Calu3 (cell line): ENCODE measurements around the gene ZNF285. TPM values are rescaled to one million over a fixed set of nuclear protein-coding genes. Genes with fewer than 3 reads are reported as not detected.
"Not testable (repeated sequence)": the region's sequence is repeated elsewhere in the genome, so short reads cannot be mapped to it uniquely, and the experiment has no call there.

Experiments
- BruUV-seq: library from RNA; stranded (reverse); fragments of 400-500 nt; replicated peaks from 2 replicates; lab custom pipeline; 2021; lab: Mats Ljungman, UMichigan
- CTCF ChIA-PET: fragments of 300-600 bp; sonication (Branson Sonifier 250); formaldehyde crosslinking; loops from one replicate; lab custom pipeline; 2022; ENCODE audit warnings: antibody characterized with exemption; lab: Charles Lee
- DNase-seq: peaks from one replicate; pipeline ENCODE4 v3.0.0; 2022
- H3K27ac Mint-ChIP-seq: one replicate; pipeline ENCODE4 v1.8.0; 2022; ENCODE audit warnings: mixed read lengths; ENCODE audit not compliant: unreplicated experiment
- H3K27me3 Mint-ChIP-seq: one replicate; pipeline ENCODE4 v1.8.0; 2022; ENCODE audit warnings: mixed read lengths; ENCODE audit not compliant: unreplicated experiment
- H3K36me3 Mint-ChIP-seq: one replicate; pipeline ENCODE4 v1.8.0; 2022; ENCODE audit warnings: mild to moderate bottlenecking, moderate library complexity, mixed read lengths; ENCODE audit not compliant: insufficient read depth, unreplicated experiment
- H3K4me1 Mint-ChIP-seq: one replicate; pipeline ENCODE4 v1.8.0; 2022; ENCODE audit warnings: mild to moderate bottlenecking, low read depth, mixed read lengths; ENCODE audit not compliant: unreplicated experiment
- H3K4me3 Mint-ChIP-seq: one replicate; pipeline ENCODE4 v1.8.0; 2022; ENCODE audit warnings: mild to moderate bottlenecking, low read depth, moderate library complexity, mixed read lengths; ENCODE audit not compliant: unreplicated experiment
- H3K9me3 Mint-ChIP-seq: one replicate; pipeline ENCODE4 v1.8.0; 2022; ENCODE audit warnings: low read depth, mixed read lengths; ENCODE audit not compliant: unreplicated experiment
- intact Hi-C: fragments of 100-400 bp; cut with micrococcal nuclease; formaldehyde crosslinking; loops from one replicate; pipeline ENCODE4 v1.10.0; 2022; ENCODE audit not compliant: unreplicated experiment
- total RNA-seq: library from RNA; stranded (reverse); gene quantifications from 2 replicates; pipeline ENCODE4 v1.2.3, GENCODE V29; 2022
- TF ChIP-seq, protein P1 (sequence below): fragments of 200-600 bp; IDR thresholded peaks from one replicate; pipeline ENCODE4 v1.8.0; 2022; ENCODE audit warnings: antibody characterized with exemption; ENCODE audit not compliant: unreplicated experiment

Gene ZNF285
- total RNA-seq, 1 experiment from 2014 or later = 5.8 TPM

DNA sequence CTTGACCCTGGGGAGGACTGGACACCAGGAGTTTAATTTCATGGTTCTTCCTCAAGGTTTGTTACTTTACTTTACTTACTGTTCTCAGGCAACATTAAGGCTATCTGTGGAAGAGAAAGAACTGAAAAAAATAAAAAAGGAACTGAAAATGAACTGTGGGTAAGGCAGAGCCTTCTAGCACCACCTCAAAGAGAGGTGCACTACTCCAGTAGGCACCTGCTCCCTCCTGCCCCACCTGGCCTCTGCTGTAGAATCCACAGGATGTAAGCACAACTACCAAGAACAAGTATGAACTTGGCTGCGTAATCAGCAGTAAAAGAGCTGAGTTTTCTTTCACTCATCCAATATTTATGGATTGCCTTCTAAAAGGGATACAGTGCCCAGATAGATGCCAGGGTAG is 57.2 kb downstream of the ZNF285 start:
- BruUV-seq = no TSS peak
- DNase-seq = no peak
- H3K4me1 Mint-ChIP-seq = no peaks in the 10 kb centered on the region
- H3K27ac Mint-ChIP-seq = no peak overlapping the region
- H3K4me3 Mint-ChIP-seq = no peak overlapping the region
- CTCF ChIA-PET = no interaction called here
- no peaks in the 10 kb centered on the region for H3K36me3 Mint-ChIP-seq
- H3K9me3 Mint-ChIP-seq = peaks cover 17% of the 10 kb centered on the region
- no peaks in the 10 kb centered on the region for H3K27me3 Mint-ChIP-seq
- intact Hi-C loops = no loop called here
- TF ChIP-seq, protein P1, sequence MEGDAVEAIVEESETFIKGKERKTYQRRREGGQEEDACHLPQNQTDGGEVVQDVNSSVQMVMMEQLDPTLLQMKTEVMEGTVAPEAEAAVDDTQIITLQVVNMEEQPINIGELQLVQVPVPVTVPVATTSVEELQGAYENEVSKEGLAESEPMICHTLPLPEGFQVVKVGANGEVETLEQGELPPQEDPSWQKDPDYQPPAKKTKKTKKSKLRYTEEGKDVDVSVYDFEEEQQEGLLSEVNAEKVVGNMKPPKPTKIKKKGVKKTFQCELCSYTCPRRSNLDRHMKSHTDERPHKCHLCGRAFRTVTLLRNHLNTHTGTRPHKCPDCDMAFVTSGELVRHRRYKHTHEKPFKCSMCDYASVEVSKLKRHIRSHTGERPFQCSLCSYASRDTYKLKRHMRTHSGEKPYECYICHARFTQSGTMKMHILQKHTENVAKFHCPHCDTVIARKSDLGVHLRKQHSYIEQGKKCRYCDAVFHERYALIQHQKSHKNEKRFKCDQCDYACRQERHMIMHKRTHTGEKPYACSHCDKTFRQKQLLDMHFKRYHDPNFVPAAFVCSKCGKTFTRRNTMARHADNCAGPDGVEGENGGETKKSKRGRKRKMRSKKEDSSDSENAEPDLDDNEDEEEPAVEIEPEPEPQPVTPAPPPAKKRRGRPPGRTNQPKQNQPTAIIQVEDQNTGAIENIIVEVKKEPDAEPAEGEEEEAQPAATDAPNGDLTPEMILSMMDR = no peak

DNA sequence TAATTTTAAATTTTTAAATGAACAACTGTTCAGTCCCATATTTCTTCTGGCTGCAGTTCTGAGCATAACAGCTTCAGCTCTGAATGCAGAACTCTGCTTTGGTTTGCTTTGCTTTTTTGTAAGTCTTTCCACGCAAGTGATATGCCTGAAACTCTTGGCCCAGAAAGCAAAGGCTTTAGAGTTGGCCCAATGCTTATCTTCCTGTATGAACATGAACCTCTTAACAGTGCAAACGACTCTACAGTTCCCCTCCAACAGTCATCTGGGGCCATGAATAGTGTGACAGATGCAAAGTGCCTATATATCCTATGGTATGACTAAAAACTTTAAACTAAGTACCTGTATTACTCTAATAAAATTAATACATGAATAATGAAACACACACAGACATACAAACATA is 59.6 kb downstream of the ZNF285 start:
- no peak overlapping the region for H3K27ac Mint-ChIP-seq
- TF ChIP-seq, protein P1 = no peak
- CTCF ChIA-PET = interaction anchor here (0.7 kb wide), 1 partner anchor 11 kb away, joined by 6 read pairs; no protein-coding TSS in a partner anchor

GRCh38 chr19:44334639-44335038 is 66.8 kb downstream of the ZNF285 start:
- H3K9me3 Mint-ChIP-seq = peaks cover 16% of the 10 kb centered on the region
- H3K27ac Mint-ChIP-seq, H3K4me1 Mint-ChIP-seq, BruUV-seq, DNase-seq, H3K4me3 Mint-ChIP-seq, CTCF ChIA-PET, H3K27me3 Mint-ChIP-seq, intact Hi-C loops: not testable (repeated sequence)
- peaks cover 27% of the 10 kb centered on the region for H3K36me3 Mint-ChIP-seq

More for the DNA sequence above, 59.6 kb downstream of the ZNF285 start:
- BruUV-seq = no TSS peak
- peaks cover 9% of the 10 kb centered on the region for H3K9me3 Mint-ChIP-seq
- no peaks in the 10 kb centered on the region for H3K4me1 Mint-ChIP-seq
- DNase-seq = no peak
- no peaks in the 10 kb centered on the region for H3K27me3 Mint-ChIP-seq
- H3K4me3 Mint-ChIP-seq = no peak overlapping the region
- intact Hi-C loops = no loop called here
- H3K36me3 Mint-ChIP-seq = peaks cover 8% of the 10 kb centered on the region

Other genes with a start within 250 kb of the ZNF285 start
- gene ZNF226, start 236.5 kb downstream of the ZNF285 start, total RNA-seq = 25.0 and 25.6 TPM in 2 replicates
- 27.4 and 29.4 TPM in 2 replicates for gene ZNF227, start 189.1 kb downstream of the ZNF285 start, total RNA-seq
- 3.9 and 4.8 TPM in 2 replicates for gene ZNF233, start 141.7 kb downstream of the ZNF285 start, total RNA-seq
- 8.1 and 8.5 TPM in 2 replicates for gene ZNF235, start 96.6 kb downstream of the ZNF285 start, total RNA-seq
- 5.6 and 5.7 TPM in 2 replicates for gene ZNF112, start 44.9 kb downstream of the ZNF285 start, total RNA-seq
- gene ZNF229, start 46.9 kb upstream of the ZNF285 start, total RNA-seq = 4.0 and 4.2 TPM in 2 replicates
- gene ZNF180, start 98.9 kb upstream of the ZNF285 start, total RNA-seq = 12.7 TPM in 2 replicates
- 0.17 and 0.28 TPM in 2 replicates for gene CEACAM20, start 128.1 kb upstream of the ZNF285 start, total RNA-seq
- not detected in 2 replicates for gene IGSF23, start 212.0 kb upstream of the ZNF285 start, total RNA-seq
- 176 and 215 TPM in 2 replicates for gene PVR, start 242.3 kb upstream of the ZNF285 start, total RNA-seq